ENCODE data around the gene CA10.

GRCh38 chr17:51869387-51869786 is 289.1 kb downstream of the CA10 start:
- TF ChIP-seq, protein P1, sequence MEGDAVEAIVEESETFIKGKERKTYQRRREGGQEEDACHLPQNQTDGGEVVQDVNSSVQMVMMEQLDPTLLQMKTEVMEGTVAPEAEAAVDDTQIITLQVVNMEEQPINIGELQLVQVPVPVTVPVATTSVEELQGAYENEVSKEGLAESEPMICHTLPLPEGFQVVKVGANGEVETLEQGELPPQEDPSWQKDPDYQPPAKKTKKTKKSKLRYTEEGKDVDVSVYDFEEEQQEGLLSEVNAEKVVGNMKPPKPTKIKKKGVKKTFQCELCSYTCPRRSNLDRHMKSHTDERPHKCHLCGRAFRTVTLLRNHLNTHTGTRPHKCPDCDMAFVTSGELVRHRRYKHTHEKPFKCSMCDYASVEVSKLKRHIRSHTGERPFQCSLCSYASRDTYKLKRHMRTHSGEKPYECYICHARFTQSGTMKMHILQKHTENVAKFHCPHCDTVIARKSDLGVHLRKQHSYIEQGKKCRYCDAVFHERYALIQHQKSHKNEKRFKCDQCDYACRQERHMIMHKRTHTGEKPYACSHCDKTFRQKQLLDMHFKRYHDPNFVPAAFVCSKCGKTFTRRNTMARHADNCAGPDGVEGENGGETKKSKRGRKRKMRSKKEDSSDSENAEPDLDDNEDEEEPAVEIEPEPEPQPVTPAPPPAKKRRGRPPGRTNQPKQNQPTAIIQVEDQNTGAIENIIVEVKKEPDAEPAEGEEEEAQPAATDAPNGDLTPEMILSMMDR (IDR thresholded peaks at IDR 0.05; ENCODE audit: insufficient read depth, low read length) = no peak
- no peak for TF ChIP-seq POLR2AphosphoS5 (IDR thresholded peaks at IDR 0.05; ENCODE audit: low read depth)
- peak; percentile 95 for TF ChIP-seq REST (IDR thresholded peaks at IDR 0.05; ENCODE audit: insufficient replicate concordance, low read depth)

Measured in HL-60 (cell line).